ENCODE data around the gene HYDIN.

Gene HYDIN

DNA sequence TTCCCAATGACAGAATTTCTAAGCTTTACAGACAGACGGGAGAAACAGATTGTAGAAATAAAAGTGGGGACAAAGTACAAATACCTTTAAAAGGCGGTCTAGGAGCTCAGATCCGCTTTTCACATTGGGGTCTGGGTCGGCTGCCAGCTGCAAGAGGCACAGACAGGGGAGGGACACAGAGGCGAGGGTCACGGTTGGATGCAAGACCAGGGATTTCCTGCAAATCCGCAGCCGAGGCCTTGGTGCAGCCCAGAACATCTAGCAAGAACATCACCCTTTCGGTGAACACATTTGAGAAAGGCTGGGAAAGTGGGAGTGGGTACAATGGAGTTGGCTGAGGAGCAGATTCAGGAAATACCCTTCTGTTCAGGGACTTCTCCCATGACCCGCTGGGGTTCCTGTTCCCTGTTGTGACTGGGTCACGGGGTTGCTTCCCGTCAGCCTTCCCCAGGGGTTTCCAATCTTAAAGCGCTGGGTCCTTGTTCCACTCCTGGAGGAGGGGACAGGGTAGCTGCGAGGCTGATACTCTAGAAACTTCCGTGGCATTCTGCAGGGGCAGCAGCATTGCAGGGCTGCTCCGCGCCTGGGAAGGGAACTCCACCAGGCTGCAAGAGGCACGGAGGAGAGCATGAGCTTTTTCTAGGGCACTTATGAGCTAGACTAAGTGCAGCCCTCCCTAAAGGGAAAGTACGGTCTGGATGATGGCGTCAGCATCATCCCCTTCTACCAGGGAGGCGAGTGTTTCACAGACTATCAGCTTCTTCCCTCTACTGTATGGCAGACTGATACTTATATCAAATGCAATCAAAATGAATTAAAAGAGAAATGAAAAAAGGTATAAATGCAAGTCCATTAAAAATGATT is 445.6 kb downstream of the HYDIN start:
- no peak for DNase-seq

DNA sequence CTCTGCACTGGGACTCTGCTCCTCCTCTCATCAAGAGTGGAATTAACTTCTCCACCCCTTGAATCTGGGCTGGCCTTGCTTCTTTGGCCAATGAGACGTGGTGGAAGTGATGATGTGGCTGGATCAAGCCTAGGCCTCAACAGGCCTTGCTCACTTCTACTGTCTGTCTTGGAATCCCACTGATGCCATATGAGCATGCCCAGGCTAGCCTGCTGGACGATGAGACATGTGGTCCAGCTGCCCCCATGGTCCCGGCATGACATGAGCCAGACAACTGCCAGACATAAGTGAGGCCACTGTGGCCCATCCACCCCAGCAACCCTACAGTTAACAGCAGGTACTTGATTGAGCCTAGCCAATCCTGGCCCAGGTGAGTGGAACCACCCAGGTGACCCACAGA is 448.3 kb downstream of the HYDIN start:
- DNase-seq = no peak

DNA sequence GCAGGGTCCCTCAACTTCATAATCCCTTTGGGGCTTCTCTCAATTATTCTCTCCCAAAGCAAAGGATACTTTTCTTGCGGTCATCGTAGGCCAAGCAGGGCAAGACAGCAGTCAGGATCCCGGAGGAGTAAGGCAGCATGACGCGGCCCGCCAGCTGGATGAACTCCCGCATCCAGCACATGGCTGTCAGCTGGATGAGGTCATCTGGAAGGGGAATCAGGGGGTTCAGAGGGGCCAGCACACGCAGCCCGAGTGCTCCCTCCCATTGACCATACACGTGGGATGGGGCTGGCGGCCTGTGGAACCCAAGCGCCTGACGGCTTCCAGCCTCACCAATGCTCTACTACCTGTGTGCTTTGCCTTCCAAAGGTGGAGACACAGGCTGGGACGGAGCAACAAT is 448.7 kb downstream of the HYDIN start:
- DNase-seq = no peak

DNA sequence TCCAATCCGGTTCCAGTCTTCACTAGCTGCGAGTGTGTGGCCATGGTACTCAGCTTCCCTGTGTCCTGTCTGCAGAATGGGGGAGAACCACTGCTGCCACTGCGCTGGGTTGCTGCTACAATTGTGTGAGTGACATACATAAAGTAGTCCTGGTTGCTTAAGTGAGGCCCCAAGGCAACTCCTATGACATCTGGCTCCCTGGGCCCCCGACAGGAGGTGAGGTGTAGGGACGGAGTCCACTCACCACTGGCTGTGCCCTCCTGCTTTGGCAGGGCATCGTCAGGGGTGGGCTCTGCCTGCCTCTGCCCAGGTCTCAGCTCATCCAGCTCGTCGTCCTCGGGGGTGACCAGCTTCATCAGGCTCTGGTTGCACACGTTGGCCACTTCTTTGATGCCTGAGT is 450.0 kb downstream of the HYDIN start:
- no peak for DNase-seq

DNA sequence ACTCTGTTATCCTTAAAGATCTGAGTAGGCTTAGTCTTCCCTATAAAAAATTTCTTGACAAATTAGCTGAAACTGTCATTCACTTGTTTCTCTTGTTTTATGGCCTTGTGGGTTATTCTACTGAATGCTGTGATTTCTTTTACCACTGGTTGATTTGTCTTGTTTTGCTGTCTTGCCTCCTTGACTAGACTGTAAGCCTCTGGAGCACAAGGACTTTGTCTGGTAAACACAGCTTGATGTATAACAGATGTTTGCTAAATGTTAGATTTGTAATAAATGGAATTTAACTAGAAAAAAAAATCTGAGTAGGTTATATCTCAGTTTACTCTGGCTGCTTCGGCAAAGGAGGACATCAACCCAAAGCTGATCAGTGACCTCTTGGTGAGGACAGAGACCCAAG is 451.2 kb downstream of the HYDIN start:
- no peak for DNase-seq

DNA sequence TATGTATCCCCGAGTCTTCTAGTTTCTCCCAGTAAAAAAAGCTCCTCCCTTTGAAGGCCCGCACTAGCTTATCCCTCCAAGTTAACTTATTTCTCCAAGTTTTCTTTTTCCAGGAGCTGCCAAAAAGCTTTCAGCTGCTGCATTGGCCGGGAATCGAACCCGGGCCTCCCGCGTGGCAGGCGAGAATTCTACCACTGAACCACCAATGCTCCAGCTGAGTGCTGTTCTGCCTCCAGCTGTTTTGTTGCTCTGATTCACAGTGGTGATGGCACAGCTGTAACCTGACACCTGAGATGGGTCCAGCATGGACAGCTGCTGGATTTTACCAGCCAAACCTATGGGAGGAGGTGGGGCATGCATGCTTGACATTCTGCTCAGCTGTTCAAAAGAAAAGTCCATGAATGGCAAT is 451.6 kb downstream of the HYDIN start:
- peak; percentile 6 for DNase-seq

DNA sequence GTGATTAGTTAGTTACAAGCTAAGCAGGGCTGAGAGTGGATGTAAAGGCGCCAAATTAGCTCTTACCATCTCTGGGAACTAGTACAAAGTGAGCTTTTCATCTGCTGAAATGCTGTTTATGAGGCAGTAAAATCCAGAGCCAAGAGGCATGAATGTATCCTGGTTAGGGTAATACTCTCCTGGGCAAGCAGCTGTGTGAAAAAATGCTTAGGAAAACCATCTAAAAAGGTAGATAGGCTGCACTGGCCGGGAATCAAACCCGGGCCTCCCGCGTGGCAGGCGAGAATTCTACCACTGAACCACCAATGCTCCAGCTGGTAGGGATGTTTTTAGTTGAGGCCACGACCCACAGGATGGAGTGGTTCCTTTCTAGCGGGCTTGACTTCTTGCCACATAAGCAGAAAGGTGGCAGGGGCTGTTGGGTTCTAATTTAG is 452.5 kb downstream of the HYDIN start:
- no peak for DNase-seq

DNA sequence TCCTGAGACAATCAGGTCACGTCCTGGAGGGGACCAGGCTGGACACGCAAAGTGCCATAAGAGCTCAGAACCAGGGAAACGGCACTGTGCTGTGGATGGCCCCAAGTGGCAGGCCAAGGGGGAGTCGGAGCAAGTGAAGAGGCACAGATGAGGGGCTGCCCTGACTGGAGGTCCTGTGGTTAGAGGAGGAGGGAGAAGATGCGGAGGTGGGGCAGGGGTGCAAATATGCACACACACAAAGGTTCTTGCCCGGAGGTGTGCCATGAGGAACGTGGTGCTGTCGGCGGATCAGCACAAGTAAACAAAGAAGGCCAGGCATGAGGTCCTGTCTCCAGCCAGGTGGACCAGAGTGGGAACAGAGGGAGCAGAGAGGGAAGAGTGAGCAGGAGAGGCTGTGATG is 453.0 kb downstream of the HYDIN start:
- no peak for DNase-seq

DNA sequence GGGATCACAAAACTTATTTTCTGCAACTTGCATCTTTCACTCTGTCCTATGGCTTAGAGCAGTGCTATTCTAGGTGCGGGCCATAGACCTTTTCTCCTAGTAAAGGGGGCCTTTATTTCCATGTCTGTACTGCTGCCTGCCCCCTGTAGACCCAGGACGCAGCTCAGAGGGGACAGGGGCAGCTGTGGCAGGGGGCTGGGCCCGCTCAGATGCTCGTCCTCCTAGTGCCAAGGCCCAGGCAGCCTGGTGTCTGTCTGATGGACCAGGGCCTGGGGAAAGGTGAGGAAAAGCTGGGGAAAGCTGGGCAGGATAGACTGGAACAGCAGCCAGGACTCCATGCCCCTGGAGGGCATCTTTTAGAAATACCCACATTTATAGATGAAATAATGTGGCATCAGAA is 455.1 kb downstream of the HYDIN start:
- no peak for DNase-seq

DNA sequence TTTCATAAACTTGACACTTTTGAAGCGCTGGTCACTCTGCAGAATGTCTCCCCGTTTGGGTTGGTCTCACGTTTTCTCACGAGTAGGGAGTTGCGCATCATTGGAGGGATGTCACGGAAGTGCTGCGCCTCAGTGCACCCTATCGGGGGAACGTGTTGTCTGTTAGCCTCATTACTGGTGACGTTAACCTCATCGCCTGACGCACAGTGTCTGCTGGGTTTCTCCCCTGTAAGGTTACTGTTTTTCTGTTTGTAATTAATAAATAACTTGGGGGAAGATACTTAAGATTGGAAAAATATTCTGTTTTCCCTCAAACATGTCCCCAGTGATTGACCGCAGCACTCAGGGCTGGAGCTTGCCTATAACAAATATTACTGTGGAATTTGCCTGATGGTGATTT is 456.3 kb downstream of the HYDIN start:
- no peak for DNase-seq

DNA sequence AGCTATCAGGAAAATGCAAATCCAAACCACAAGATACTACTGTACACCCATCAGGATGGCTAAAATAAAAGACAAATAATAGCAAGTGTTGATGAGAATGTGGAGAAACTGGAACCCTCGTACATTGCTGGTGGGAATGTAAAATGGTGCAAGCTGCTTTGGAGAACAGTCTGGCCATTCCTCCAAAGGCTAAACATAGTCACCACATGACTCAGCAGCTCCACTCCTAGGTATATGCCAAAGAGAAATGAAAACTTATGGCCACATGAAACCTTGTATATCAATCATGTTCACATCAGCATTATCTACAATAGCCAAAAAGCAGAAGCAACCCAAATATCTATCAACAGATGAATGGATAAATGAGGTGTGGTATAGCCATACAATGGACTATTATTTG is 458.0 kb downstream of the HYDIN start:
- DNase-seq = no peak

DNA sequence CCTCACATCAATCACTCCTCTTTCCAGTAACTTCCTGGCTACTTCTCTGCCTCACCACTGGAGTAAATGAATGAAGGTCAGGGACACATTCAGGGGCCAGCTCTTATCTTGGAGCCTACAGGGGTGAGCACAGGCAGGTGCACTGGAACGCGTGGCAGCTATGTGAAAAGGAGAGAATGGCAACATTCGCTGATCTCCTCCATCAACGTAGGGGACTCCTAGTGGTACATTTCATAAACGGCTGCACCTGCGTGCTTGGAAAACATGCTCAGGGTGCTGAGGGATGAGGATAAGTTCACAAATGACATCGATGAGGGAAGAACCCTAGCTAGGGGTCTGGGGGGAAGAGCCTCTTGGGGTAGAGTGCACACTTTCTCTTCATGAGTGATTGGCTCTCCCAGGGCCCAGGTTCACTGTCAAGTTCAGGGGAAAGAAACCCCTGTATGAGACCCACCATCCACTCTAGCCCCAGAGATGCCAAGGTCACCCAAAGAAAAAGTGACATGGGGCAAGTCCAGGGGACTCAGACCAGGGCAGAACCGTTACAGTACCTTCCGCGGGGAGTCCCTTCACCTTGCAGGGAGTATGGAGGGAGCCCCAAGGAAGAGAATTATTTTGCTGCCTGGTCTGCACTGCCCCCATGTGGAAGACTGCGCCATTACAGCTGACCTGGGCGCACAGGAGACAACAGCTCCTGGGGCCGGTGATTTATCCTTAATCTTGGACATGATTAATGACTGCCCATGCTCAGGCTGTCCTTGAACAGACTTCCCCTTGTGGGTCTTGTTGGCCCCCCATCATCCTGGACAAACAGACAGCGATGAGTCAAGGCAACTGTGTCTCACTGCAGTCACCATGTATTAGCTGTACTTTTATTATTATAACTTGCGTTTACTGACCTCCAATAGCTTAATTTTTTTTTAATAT is 459.6 kb downstream of the HYDIN start:
- DNase-seq = peak; percentile 5

DNA sequence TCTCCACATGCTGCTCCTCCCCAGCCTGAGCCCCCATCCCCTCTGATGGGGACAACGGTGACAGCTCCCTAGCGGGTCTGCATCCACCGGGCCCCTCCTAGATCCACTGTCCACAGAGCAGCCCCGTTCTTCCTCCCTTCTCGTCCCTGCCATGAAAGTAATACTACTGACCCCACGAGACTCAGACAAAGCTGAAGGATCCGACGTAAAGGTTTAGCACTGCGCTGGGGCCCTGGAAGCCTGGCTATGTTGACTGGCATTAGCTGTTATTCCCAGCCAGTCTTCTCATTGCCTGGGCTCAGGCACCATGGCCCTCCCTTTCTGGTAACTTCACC is 460.3 kb downstream of the HYDIN start:
- no peak for DNase-seq

DNA sequence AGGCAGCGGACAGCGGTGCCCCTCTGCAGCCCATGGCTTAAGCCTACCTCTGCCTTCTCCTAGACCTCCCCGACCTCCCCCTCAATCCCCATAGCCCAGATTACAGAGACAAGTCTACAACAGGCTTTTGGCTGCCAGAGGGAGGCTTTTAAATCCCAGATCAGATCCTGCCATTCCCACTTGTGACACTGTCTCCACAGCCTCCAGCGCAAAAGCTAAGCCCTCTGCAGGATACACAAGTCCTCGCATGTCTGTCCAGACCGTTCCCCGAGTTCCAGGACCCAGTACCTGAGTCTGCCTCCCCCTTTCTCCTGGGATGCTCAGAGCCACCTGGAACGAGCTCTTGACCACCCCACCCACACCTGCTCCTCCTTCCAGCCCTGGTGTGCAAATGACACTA is 460.8 kb downstream of the HYDIN start:
- DNase-seq = no peak

DNA sequence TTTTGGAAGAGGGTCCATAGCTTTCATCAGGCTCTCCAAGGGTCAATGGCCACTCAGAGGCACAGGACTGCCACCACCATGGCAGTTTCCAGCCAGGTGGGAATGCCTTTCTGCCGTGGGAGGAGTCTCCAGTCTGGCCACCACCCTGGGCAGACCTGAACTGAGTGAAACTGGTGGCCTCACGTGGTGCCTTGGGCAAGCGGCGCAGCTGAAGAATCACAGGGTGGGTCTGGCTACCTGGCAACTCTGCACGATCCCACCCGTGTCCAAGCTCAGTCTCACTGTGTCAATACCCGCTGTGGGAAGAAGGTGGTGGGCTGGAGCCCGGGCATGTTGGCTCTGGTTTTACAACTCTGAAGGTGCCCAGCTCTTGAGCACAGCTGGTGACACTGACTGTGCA is 461.4 kb downstream of the HYDIN start:
- no peak for DNase-seq

DNA sequence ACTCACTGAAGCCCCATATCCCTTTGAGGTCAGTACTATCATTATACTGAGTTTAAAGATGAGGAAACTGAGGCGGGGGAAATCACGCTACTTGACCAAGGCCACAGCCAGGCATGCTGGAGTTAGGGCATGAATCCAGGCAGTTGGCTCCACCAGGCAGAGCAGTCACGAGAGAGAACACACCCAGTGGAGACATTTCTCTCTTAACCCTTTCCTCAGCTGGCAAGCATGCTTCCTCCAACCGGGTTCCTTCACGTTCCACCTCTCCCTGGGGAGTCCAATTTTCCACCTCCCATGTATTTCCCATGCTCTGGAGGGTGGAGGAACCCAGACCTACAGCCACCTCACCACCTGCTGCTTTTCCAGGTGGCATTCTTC is 462.3 kb downstream of the HYDIN start:
- DNase-seq = no peak

DNA sequence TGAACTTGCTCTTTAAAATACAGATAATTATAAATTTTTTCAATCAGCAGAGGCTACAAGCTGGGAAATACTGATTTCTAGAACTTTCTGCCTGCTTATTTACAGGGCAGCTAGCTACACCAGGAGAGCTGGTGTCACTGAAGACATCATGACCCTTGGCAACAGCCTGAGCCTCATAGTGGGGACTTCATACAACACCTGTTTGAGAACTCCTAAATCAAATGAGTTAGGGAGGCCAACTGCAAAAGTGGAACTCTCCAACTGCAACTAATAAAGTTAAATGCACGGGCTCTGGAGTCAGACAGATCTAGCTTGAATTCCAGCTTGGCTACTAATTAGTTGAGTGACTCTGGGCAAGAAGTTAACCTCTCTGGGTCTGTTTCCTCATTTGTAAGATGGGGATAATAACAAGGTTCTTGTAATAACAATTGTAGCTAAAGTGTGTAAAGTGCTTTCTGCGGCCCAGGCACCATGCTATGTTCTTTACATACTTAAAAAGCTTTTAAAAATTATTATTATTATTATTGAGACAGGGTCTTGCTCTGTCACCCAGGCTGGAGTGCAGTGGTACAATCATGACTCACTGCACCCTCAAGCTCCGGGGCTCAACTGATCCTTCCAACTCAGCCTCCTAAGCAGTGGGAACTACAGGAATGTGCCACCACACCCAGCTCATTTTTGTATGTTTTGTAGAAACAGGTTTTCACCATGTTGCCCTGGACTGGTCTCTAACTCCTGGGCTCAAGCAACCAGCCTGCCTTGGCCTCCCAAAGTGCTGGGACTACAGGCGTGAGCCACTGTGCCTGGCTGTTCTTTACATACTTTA is 462.9 kb downstream of the HYDIN start:
- DNase-seq = no peak

DNA sequence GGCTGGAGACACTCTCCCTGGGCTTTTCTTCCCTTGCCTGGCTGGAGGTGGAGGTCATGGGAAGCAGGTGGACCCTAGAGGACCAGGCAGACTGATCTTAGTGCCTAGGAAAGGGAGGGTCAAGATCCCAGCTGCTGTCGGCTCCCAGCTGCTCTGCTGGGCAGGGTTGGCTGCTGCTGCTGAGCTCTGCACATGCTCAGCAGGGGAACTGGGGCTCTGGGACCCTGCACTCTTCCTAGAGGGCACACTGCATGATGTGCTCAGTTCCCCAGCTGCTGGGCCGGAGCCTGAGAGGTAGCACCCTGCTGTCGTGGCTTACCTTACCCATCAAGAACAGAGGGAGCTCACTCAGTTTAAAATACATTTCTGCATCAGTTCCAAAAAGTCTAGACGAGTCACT is 463.9 kb downstream of the HYDIN start:
- no peak for DNase-seq

DNA sequence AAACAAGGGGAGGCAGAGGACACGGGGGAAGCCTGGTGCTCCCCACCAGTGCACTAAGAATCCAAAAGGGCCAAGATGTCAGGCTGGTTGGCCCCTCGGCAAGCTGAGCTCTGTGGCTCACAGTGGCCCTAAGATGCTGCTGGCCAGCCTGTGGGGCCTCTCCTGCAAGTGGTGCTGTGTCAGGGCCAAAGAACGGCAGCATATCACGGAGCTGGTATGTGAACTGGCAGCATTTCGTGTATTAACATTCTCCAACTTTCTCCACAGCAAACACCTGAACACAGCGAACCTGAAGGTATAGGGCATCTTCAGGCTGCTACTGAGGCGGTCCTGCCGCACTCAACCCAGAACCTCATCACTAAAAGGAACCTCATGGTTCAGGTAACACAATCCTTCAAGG is 464.3 kb downstream of the HYDIN start:
- DNase-seq = no peak

DNA sequence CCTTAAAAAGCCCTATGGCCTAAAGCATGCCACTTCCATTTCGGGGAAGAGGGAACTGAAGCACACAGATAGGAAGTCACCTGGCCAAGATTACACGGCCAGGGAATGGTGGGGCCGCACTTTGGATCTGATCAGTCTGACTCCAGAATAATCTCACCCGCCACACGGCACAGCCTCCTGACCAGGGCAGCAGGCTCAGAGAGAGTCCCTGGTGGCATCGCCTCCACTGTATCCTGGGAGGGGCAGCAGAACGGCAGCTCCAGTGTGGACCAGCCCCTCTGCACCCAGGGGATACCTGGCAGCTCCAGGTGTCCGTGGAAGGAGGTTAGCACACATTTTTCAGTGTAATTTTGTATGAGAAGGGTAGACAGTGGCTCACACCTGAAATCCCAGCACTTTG is 465.0 kb downstream of the HYDIN start:
- DNase-seq = no peak

DNA sequence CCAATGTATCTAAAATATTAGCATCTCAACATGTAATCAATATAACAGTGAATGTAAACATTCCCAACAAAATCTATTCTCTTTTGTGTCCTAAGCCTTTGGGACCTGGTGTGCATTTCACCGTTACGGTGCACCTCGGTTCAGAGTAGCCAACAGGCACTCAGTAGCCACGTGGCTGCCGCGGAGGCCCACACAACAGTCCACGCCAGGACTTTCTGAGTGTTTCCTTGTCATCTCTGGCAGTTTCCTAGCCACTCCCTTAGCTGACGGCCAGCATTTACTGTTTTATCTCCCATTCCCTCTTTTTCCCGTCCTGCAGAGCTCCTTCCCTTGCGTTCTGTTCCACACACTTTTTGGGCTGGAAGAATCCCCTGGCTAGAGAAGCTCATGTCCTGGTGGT is 465.9 kb downstream of the HYDIN start:
- no peak for DNase-seq

DNA sequence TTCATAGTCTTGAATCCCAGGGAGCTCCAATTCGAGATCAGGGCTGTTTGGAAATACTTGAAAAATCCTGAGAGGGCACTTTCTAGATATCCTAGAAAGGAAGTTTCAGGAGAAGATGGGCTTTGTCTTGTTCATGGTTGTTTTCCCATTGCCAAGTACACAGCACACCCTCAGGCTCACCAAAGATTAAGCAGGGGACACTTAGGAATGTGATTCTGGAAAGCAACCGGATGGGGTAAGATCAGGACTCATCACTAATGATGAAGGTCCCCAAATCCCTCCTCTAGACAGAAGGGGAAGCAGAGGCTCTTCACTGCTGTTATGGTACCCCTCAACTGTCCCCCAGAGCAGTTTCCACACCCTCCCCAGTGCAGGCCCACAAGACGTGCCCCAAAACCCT is 470.3 kb downstream of the HYDIN start:
- no peak for DNase-seq

DNA sequence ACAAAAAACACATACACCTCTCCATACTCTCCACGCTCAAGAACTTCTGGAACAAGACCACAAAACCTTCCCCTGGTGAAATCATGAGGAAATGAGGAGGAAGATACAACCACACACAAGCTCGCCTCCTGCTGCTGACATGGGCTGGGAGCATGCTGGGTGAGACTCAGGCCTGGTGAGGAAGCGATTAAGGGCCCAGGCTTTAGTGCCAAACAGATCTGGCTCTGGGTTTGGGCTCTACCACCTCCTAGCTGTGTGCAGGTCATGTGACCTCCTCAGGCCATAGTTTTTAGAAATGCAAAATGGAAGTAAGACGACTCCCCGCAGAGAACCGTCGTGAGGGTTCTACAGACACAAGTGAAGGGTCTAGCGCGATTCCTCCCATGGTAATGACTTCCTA is 470.9 kb downstream of the HYDIN start:
- no peak for DNase-seq
